ENCODE measurements around the gene TBC1D1. TPM values are rescaled to one million over a fixed set of nuclear protein-coding genes. Genes with fewer than 3 reads are reported as not detected.

TBC1D1 gene
- total RNA-seq, 1 experiment from 2014 or later: 42.6 TPM

GRCh38 chr4:37893164-37893563, 2.3 kb downstream of the TBC1D1 start:
- no peak overlapping the region for H3K27ac ChIP-seq (ENCODE audit: low read depth, low read length, poor library complexity, severe bottlenecking)
- DNase-seq (ENCODE audit: low spot score): no peak
- H3K9me3 ChIP-seq (ENCODE audit: low read depth, low read length, poor library complexity, severe bottlenecking): no peaks in the 10 kb centered on the region
- H3K4me1 ChIP-seq (ENCODE audit: insufficient read depth, low read length, poor library complexity, severe bottlenecking): no peaks in the 10 kb centered on the region
- intact Hi-C loops (cut with micrococcal nuclease; ENCODE audit: unreplicated experiment): no loop called here
- no peak overlapping the region for H3K4me3 ChIP-seq (ENCODE audit: low read depth, low read length, poor library complexity, severe bottlenecking)
- POLR2A ChIA-PET (ENCODE audit: low non-redundant PET): no interaction called here
- TF ChIP-seq EZH2 (IDR thresholded peaks at IDR 0.05; ENCODE audit: borderline replicate concordance, low read depth, low read length, poor library complexity, severe bottlenecking): no peak
- no peak for TF ChIP-seq CTCF (conservative IDR thresholded peaks at IDR 0.05; ENCODE audit: low read depth, low read length)
- CTCF ChIA-PET: no interaction called here
- BruUV-seq (replicated peaks): no TSS peak
- H3K27me3 ChIP-seq (replicated peaks; ENCODE audit: insufficient read depth, low read depth, low read length, poor library complexity): peaks cover 82% of the 10 kb centered on the region
- H3K36me3 ChIP-seq (ENCODE audit: insufficient read depth, low read length, poor library complexity, severe bottlenecking): no peaks in the 10 kb centered on the region

DNA sequence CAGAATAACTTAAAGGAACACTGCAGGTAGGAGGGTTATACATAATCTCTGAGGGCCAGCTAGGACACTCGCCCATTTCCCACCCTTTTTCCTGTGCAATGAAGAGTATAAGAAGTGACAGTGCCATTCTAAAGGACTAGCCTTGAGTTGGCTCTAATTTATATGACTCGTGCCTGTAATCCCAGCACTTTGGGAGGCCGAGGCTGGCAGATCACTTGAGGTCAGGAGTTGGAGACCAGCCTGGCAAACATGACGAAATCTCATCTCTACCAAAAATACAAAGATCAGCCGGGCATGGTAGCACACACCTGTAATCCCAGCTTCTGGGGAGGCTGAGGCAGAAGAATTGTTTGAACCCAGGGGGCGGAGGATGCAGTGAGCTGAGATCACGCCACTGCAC, 4.4 kb downstream of the TBC1D1 start:
- POLR2A ChIA-PET (ENCODE audit: low non-redundant PET): no interaction called here
- BruUV-seq (replicated peaks): no TSS peak

DNA sequence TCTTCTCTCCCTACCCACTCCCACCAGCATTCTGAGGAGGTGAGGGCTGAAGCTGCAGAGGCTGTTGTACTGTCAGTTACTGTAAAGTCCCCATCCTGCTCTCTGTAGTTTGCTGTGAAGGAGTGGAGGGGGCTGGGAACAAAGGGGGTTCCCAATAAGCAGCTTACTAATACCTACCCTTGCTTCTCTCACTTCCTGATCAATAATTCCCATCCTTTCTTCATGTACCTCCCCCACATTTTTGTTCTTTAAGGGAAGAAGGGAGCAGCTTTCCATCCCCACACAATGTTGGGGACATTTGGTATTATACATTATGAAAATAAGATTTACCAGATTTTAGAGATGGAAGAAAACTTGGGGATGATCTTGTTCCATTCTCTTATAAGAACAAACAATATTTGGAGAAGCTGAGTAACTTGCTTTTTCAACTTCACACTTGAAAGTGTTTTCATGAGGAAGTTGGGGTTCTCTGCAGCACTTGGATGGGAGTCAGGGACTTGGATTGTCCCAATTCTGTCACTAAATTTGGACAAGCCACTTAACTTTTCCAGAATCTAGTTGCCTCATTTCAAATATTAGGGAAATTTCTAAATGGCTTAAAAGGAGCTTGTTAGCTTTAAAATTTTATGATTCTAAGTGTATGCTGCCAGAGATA, 5.4 kb downstream of the TBC1D1 start:
- BruUV-seq (replicated peaks): no TSS peak
- Histone ChIP-seq H3K27ac (ENCODE audit: low read depth, low read length, poor library complexity, severe bottlenecking) (no peak overlapping the region), H3K36me3 (ENCODE audit: insufficient read depth, low read length, poor library complexity, severe bottlenecking) (no peaks in the 10 kb centered on the region), H3K9me3 (ENCODE audit: low read depth, low read length, poor library complexity, severe bottlenecking) (no peaks in the 10 kb centered on the region), H3K4me3 (ENCODE audit: low read depth, low read length, poor library complexity, severe bottlenecking) (no peak overlapping the region), H3K4me1 (ENCODE audit: insufficient read depth, low read length, poor library complexity, severe bottlenecking) (no peaks in the 10 kb centered on the region), H3K27me3 (replicated peaks; ENCODE audit: insufficient read depth, low read depth, low read length, poor library complexity) (peaks cover 62% of the 10 kb centered on the region)
- intact Hi-C loops (cut with micrococcal nuclease; ENCODE audit: unreplicated experiment): no loop called here
- ChIA-PET CTCF (no interaction called here), POLR2A (ENCODE audit: low non-redundant PET) (no interaction called here)
- DNase-seq (ENCODE audit: low spot score): no peak
- TF ChIP-seq CTCF (conservative IDR thresholded peaks at IDR 0.05; ENCODE audit: low read depth, low read length) (no peak), EZH2 (IDR thresholded peaks at IDR 0.05; ENCODE audit: borderline replicate concordance, low read depth, low read length, poor library complexity, severe bottlenecking) (no peak)

More for the DNA sequence above, 4.4 kb downstream of the TBC1D1 start:
- Histone ChIP-seq H3K27me3 (replicated peaks; ENCODE audit: insufficient read depth, low read depth, low read length, poor library complexity) (peaks cover 71% of the 10 kb centered on the region), H3K27ac (ENCODE audit: low read depth, low read length, poor library complexity, severe bottlenecking) (no peak overlapping the region), H3K9me3 (ENCODE audit: low read depth, low read length, poor library complexity, severe bottlenecking) (no peaks in the 10 kb centered on the region), H3K36me3 (ENCODE audit: insufficient read depth, low read length, poor library complexity, severe bottlenecking) (no peaks in the 10 kb centered on the region), H3K4me1 (ENCODE audit: insufficient read depth, low read length, poor library complexity, severe bottlenecking) (no peaks in the 10 kb centered on the region), H3K4me3 (ENCODE audit: low read depth, low read length, poor library complexity, severe bottlenecking) (no peak overlapping the region)
- DNase-seq (ENCODE audit: low spot score): no peak
- CTCF ChIA-PET: no interaction called here
- intact Hi-C loops (cut with micrococcal nuclease; ENCODE audit: unreplicated experiment): no loop called here
- TF ChIP-seq CTCF (conservative IDR thresholded peaks at IDR 0.05; ENCODE audit: low read depth, low read length) (no peak), EZH2 (IDR thresholded peaks at IDR 0.05; ENCODE audit: borderline replicate concordance, low read depth, low read length, poor library complexity, severe bottlenecking) (no peak)
